Amygdala (tissue), 56 donors: ENCODE results near the gene PHKB.
A peak's percentile ranks its signal among the peaks of the same experiment; 100 is the strongest.
"Not testable (repeated sequence)": the region's sequence is repeated elsewhere in the genome, so short reads cannot be mapped to it uniquely, and the experiment has no call there.

Source experiments
- DNase-seq, 56 donors: peaks; one replicate each; lab custom pipeline; 2025; lab: John Stamatoyannopoulos, UW

PHKB gene

GRCh38 chr16:47554587-47554986 lies 93.5 kb downstream of the PHKB start:
- not testable (repeated sequence) for DNase-seq

GRCh38 chr16:47561286-47561685 lies 100.2 kb downstream of the PHKB start:
- no peak for DNase-seq

- DNase-seq: no peak
These were observed 101.2 kb downstream of the PHKB start for GRCh38 chr16:47562366-47562765.

GRCh38 chr16:47565454-47565853 lies 104.3 kb downstream of the PHKB start:
- DNase-seq: peak in 14 of 56 donors; percentile 2 to 45 (median 9)

- DNase-seq: no peak
These were observed 106.2 kb downstream of the PHKB start for GRCh38 chr16:47567321-47567720.

GRCh38 chr16:47568351-47568750 lies 107.2 kb downstream of the PHKB start:
- DNase-seq: no peak

GRCh38 chr16:47571049-47571448 lies 109.9 kb downstream of the PHKB start:
- DNase-seq: no peak

- DNase-seq: no peak
These were observed 110.6 kb downstream of the PHKB start for GRCh38 chr16:47571711-47572110.

- no peak for DNase-seq
These were observed 113.2 kb downstream of the PHKB start for GRCh38 chr16:47574091-47575054.

GRCh38 chr16:47577029-47577428 lies 115.9 kb downstream of the PHKB start:
- DNase-seq: no peak

GRCh38 chr16:47578033-47578432 lies 116.9 kb downstream of the PHKB start:
- DNase-seq: no peak

- no peak for DNase-seq
These were observed 117.4 kb downstream of the PHKB start for GRCh38 chr16:47578573-47578972.

GRCh38 chr16:47581114-47581513 lies 120.0 kb downstream of the PHKB start:
- no peak for DNase-seq

- no peak for DNase-seq
These were observed 123.5 kb downstream of the PHKB start for GRCh38 chr16:47584464-47585225.

- no peak for DNase-seq
These were observed 125.0 kb downstream of the PHKB start for GRCh38 chr16:47586121-47586520.

- no peak for DNase-seq
These were observed 129.3 kb downstream of the PHKB start for GRCh38 chr16:47590472-47590871.

GRCh38 chr16:47592232-47592631 lies 131.1 kb downstream of the PHKB start:
- no peak for DNase-seq

GRCh38 chr16:47599512-47599911 lies 138.4 kb downstream of the PHKB start:
- DNase-seq: no peak

- no peak for DNase-seq
These were observed 139.2 kb downstream of the PHKB start for GRCh38 chr16:47600376-47600775.

- no peak for DNase-seq
These were observed 143.2 kb downstream of the PHKB start for GRCh38 chr16:47604306-47604705.

- no peak for DNase-seq
These were observed 149.9 kb downstream of the PHKB start for GRCh38 chr16:47611042-47611441.
